GM18505 (cell line): ENCODE measurements around the gene VMO1.

Source experiments
- ATAC-seq: cut with Tn5 transposase; IDR thresholded peaks from one replicate; pipeline ENCODE4 v1.9.1; 2021; ENCODE audit not compliant: unreplicated experiment
- POLR2A ChIP-seq: IDR thresholded peaks from 4 replicates; pipeline ENCODE4 v1.6.1; 2011; ENCODE audit warnings: borderline replicate concordance; ENCODE audit not compliant: insufficient read depth, insufficient read length; ENCODE audit errors: extremely low read depth

VMO1 gene

GRCh38 chr17:4741544-4741943 lies 44.6 kb downstream of the VMO1 start:
- TF ChIP-seq POLR2A, result no peak

GRCh38 chr17:4740584-4740983 lies 45.6 kb downstream of the VMO1 start:
- no peak for TF ChIP-seq POLR2A
- ATAC-seq, result no peak

More at GRCh38 chr17:4741544-4741943, 44.6 kb downstream of the VMO1 start:
- ATAC-seq, result no peak

GRCh38 chr17:4740025-4740351 lies 46.2 kb downstream of the VMO1 start:
- ATAC-seq, result no peak
- no peak for TF ChIP-seq POLR2A

GRCh38 chr17:4739122-4740024 lies 46.8 kb downstream of the VMO1 start, which contains the start of the genes CXCL16 and ZMYND15:
TSS of gene CXCL16 (minus strand) at chr17:4739928. CDS start at chr17:4739339, 589 bp downstream.
TSS of gene ZMYND15 (plus strand) at chr17:4739833. CDS start at chr17:4740549, 716 bp downstream.
- TF ChIP-seq POLR2A, result no peak
- no peak for ATAC-seq

- no peak for TF ChIP-seq POLR2A
- ATAC-seq, result no peak
These were observed 47.7 kb downstream of the VMO1 start for GRCh38 chr17:4738136-4739121.

- no peak for ATAC-seq
- TF ChIP-seq POLR2A, result no peak
These were observed 50.1 kb downstream of the VMO1 start for GRCh38 chr17:4735876-4736651.
